HUES6 (cell line): ENCODE measurements around the gene TBCD.
"Not testable (repeated sequence)": the region's sequence is repeated elsewhere in the genome, so short reads cannot be mapped to it uniquely, and the experiment has no call there.

Experiments used
- H3K27ac ChIP-seq: 2 replicates; pipeline ENCODE4 v1.7.0; 2013; ENCODE audit warnings: low read depth, mild to moderate bottlenecking, low read length, inconsistent platforms
- H3K27me3 ChIP-seq: 2 replicates; pipeline ENCODE4 v1.6.1; 2013; ENCODE audit warnings: low read length; ENCODE audit not compliant: control insufficient read depth, insufficient read depth
- H3K36me3 ChIP-seq: 2 replicates; pipeline ENCODE4 v1.6.1; 2013; ENCODE audit warnings: low read length; ENCODE audit not compliant: control insufficient read depth, insufficient read depth
- H3K4me1 ChIP-seq: 2 replicates; pipeline ENCODE4 v1.6.1; 2013; ENCODE audit warnings: low read length; ENCODE audit not compliant: control insufficient read depth, insufficient read depth
- H3K4me3 ChIP-seq: 2 replicates; pipeline ENCODE4 v1.5.1; 2013; ENCODE audit warnings: low read depth, low read length
- H3K9ac ChIP-seq: one replicate; pipeline ENCODE4 v1.6.1; 2013; ENCODE audit warnings: mild to moderate bottlenecking, low read length
- H3K9me3 ChIP-seq: 2 replicates; pipeline ENCODE4 v1.6.1; 2013; ENCODE audit warnings: low read depth, low read length; ENCODE audit not compliant: control insufficient read depth, insufficient read depth

Gene TBCD

GRCh38 chr17:82949984-82950383 is 198.1 kb downstream of the TBCD start:
- H3K27ac ChIP-seq: no peak overlapping the region
- no peaks in the 10 kb centered on the region for H3K27me3 ChIP-seq
- no peaks in the 10 kb centered on the region for H3K4me1 ChIP-seq
- peaks cover 80% of the 10 kb centered on the region for H3K9me3 ChIP-seq
- H3K4me3 ChIP-seq: no peak overlapping the region
- no peak overlapping the region for H3K9ac ChIP-seq
- H3K36me3 ChIP-seq: 0 out of 2 replicates have a peak, but pooled peaks cover 6% of the 10 kb centered on the region

DNA sequence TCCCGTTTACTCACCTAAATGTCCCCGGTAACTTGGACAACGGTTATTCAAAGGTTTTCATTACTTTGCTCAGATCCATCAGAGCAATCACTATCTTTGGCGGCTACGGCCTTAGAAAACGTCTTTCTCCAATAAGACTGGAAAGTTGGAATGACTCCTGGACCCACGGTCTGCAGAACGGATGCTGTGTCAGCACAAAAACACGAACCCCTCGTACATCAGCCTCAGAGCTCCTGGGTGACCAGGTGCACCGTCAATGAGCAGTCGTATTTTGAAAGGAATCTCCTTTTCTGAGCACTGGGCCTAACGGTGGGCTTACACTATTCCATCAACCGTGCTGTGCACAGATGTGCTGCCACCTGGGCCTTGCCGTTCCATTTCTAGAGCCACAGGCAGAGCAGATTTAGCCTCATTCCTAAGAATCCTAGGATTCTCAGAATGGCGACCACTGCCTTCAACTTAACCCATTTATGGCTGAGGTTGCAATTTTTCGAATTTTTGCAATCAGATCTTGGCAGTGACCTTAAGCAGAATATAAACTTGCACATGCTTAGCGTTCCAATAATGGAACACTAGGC is 198.7 kb downstream of the TBCD start:
- Histone ChIP-seq H3K9me3 (peaks cover 80% of the 10 kb centered on the region), H3K4me1 (no peaks in the 10 kb centered on the region), H3K27ac (no peak overlapping the region), H3K36me3 (0 out of 2 replicates have a peak, but pooled peaks cover 6% of the 10 kb centered on the region), H3K4me3 (no peak overlapping the region), H3K9ac (no peak overlapping the region), H3K27me3 (no peaks in the 10 kb centered on the region)

GRCh38 chr17:82952019-82952418 is 200.2 kb downstream of the TBCD start:
- H3K36me3 ChIP-seq: 0 out of 2 replicates have a peak, but pooled peaks cover 6% of the 10 kb centered on the region
- H3K4me1 ChIP-seq: no peaks in the 10 kb centered on the region
- no peak overlapping the region for H3K27ac ChIP-seq
- no peak overlapping the region for H3K9ac ChIP-seq
- no peak overlapping the region for H3K4me3 ChIP-seq
- no peaks in the 10 kb centered on the region for H3K27me3 ChIP-seq
- peaks cover 80% of the 10 kb centered on the region for H3K9me3 ChIP-seq

- H3K36me3 ChIP-seq, H3K4me1 ChIP-seq, H3K27me3 ChIP-seq, H3K9ac ChIP-seq, H3K4me3 ChIP-seq, H3K27ac ChIP-seq: not testable (repeated sequence)
- H3K9me3 ChIP-seq: peaks cover 53% of the 10 kb centered on the region
Observed at GRCh38 chr17:82955106-82955505, 203.2 kb downstream of the TBCD start.

DNA sequence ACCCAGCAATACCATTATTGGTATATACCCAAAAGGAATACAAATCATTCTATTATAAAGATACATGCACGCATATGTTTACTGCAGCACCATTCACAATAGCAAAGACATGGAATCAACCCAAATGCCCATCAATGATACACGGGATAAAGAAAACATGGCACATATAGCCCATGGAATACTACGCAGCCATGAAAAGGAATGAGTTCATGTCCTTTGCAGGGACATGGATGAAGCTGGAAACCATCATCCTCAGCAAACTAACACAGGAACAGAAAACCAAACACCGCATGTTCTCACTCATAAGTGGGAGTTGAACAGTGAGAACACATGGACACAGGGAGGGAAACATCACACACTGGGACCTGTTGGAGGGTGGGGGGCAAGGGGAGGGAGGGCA is 203.8 kb downstream of the TBCD start:
- H3K27ac ChIP-seq, H3K4me1 ChIP-seq, H3K9ac ChIP-seq, H3K4me3 ChIP-seq, H3K36me3 ChIP-seq, H3K27me3 ChIP-seq: not testable (repeated sequence)
- peaks cover 48% of the 10 kb centered on the region for H3K9me3 ChIP-seq

DNA sequence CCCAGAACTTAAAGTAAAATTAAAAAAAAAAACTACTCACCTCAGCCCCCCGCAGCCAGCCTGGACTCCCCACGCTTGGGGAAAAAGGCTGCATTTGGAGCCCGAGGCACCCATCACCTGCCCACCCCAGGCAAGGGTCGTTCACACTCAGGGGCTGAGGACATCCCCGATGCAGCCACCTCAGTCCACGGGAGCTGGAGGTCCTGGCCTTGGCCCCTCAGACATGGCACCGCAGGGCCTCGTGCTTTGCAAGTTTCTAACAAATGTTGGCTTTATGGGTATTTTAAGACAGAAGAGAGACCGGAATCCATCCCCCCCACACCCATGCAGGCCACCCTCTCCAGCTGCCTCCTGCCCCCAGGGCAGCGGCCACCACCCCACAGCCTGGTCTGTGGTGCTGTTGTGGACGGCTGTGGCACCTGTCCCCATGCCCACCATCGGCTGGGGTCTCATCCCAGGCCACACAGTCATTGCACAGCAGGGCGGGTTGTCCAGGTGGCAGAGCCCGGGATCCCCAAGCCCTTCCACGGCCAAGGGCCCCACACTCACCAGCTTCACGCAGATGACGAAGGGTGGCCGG is 204.4 kb downstream of the TBCD start:
- Histone ChIP-seq H3K27me3 (no peaks in the 10 kb centered on the region), H3K4me3 (no peak overlapping the region), H3K27ac (no peak overlapping the region), H3K36me3 (peaks cover 6% of the 10 kb centered on the region), H3K9ac (no peak overlapping the region), H3K4me1 (no peaks in the 10 kb centered on the region), H3K9me3 (peaks cover 42% of the 10 kb centered on the region)

DNA sequence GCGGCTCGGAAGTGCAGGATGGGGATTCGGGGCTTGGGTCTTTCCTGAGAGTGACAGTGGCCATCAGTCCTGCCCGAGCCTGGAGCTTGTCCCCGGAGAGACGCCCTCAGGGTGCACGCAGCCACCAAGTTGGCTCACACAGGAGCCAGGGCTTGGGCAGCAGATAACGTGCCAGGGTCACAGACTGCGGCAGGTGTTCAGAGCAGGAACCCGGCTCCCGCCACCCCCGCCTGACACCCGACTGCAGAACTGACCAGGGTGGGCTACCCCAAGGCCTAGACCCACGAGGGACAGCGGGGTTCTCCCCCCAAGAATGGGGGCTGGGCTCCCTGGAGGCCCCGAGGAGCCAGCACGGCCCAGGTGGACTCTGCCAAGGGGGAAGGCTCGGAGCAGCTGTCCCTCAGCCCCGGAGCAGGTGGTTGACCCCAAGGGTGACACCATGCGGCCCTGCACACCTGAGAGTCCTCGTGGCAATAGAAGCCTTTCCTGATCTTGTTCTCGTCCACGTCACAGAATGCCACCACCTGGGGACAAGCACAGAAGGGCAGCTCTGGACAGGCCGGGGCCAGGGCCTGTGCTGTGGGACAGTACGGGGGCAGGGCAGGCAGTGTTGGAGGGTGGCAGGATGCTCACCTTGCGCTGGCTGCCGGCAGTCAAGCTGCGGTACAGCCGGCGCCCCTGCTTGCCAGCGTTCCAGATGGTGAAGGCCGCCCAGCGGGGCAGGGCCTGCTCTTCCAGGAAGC is 205.0 kb downstream of the TBCD start:
- H3K4me1 ChIP-seq: no peaks in the 10 kb centered on the region
- H3K27me3 ChIP-seq: no peaks in the 10 kb centered on the region
- no peak overlapping the region for H3K27ac ChIP-seq
- H3K9me3 ChIP-seq: peaks cover 36% of the 10 kb centered on the region
- H3K9ac ChIP-seq: no peak overlapping the region
- no peak overlapping the region for H3K4me3 ChIP-seq
- H3K36me3 ChIP-seq: peaks cover 6% of the 10 kb centered on the region

DNA sequence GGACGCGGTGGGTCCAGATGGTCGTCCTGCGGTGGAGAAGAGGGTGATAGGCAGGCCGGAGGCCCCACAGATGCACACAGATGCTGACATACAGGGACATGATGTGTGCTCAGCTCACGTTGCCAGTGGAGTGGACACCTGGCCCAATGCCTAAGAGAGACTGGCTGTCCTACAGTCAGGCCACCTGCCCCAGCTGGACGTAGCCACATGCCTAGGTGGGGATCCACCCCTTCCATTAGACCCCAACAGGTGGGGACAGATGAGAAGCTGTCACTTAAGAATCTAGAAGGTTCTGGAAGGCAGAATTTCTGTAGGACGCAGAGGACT is 205.6 kb downstream of the TBCD start:
- Histone ChIP-seq H3K4me1 (no peaks in the 10 kb centered on the region), H3K27ac (no peak overlapping the region), H3K9ac (no peak overlapping the region), H3K27me3 (no peaks in the 10 kb centered on the region), H3K4me3 (no peak overlapping the region), H3K36me3 (peaks cover 6% of the 10 kb centered on the region), H3K9me3 (peaks cover 31% of the 10 kb centered on the region; the same call in 1 of the 2 replicates)

- Histone ChIP-seq H3K4me3 (no peak overlapping the region), H3K9ac (no peak overlapping the region), H3K27ac (no peak overlapping the region), H3K9me3 (peaks cover 28% of the 10 kb centered on the region; the same call in 1 of the 2 replicates), H3K36me3 (peaks cover 6% of the 10 kb centered on the region), H3K4me1 (no peaks in the 10 kb centered on the region), H3K27me3 (no peaks in the 10 kb centered on the region)
Observed at GRCh38 chr17:82957961-82958561, 206.2 kb downstream of the TBCD start.

GRCh38 chr17:82959242-82959930 is 207.5 kb downstream of the TBCD start:
- Histone ChIP-seq H3K4me1 (no peaks in the 10 kb centered on the region), H3K27me3 (no peaks in the 10 kb centered on the region), H3K9ac (no peak overlapping the region), H3K27ac (no peak overlapping the region), H3K36me3 (peaks cover 6% of the 10 kb centered on the region), H3K9me3 (peaks cover 26% of the 10 kb centered on the region; the same call in 1 of the 2 replicates), H3K4me3 (no peak overlapping the region)
